ENCODE data around the gene DYNC2I2. TPM values are rescaled to one million over a fixed set of nuclear protein-coding genes. Genes with fewer than 3 reads are reported as not detected.

Gene DYNC2I2
- total RNA-seq, 1 donor from 2014 or later, result 24.0 TPM

- no peak for TF ChIP-seq CTCF (IDR thresholded peaks at IDR 0.05)
- Mint-ChIP-seq H3K36me3 (ENCODE audit: low read depth) (peaks cover 59% of the 10 kb centered on the region), H3K27ac (ENCODE audit: unreplicated experiment) (no peak overlapping the region)
These were observed 34.8 kb downstream of the DYNC2I2 start for GRCh38 chr9:128621730-128622455.

GRCh38 chr9:128619779-128620178, 36.9 kb downstream of the DYNC2I2 start:
- H3K27ac Mint-ChIP-seq (ENCODE audit: unreplicated experiment), result no peak overlapping the region
- H3K4me3 Mint-ChIP-seq (ENCODE audit: unreplicated experiment), result no peak overlapping the region
- no peaks in the 10 kb centered on the region for H3K9me3 Mint-ChIP-seq (ENCODE audit: low read depth)
- no peak for TF ChIP-seq CTCF (IDR thresholded peaks at IDR 0.05)
- DNase-seq (ENCODE audit: low spot score), result no peak
- peaks cover 54% of the 10 kb centered on the region for H3K36me3 Mint-ChIP-seq (ENCODE audit: low read depth)
- no peaks in the 10 kb centered on the region for H3K27me3 Mint-ChIP-seq (ENCODE audit: low read depth)
- peaks cover 6% of the 10 kb centered on the region for H3K4me1 Mint-ChIP-seq (ENCODE audit: low read depth)

More at GRCh38 chr9:128621730-128622455, 34.8 kb downstream of the DYNC2I2 start:
- Mint-ChIP-seq H3K27me3 (ENCODE audit: low read depth) (no peaks in the 10 kb centered on the region), H3K9me3 (ENCODE audit: low read depth) (no peaks in the 10 kb centered on the region), H3K4me1 (ENCODE audit: low read depth) (no peaks in the 10 kb centered on the region), H3K4me3 (ENCODE audit: unreplicated experiment) (no peak overlapping the region)
- no peak for DNase-seq (ENCODE audit: low spot score)

GRCh38 chr9:128619127-128619526, 37.5 kb downstream of the DYNC2I2 start:
- Mint-ChIP-seq H3K27me3 (ENCODE audit: low read depth) (no peaks in the 10 kb centered on the region), H3K36me3 (ENCODE audit: low read depth) (peaks cover 55% of the 10 kb centered on the region), H3K4me3 (ENCODE audit: unreplicated experiment) (no peak overlapping the region), H3K9me3 (ENCODE audit: low read depth) (no peaks in the 10 kb centered on the region), H3K4me1 (ENCODE audit: low read depth) (peaks cover 9% of the 10 kb centered on the region), H3K27ac (ENCODE audit: unreplicated experiment) (no peak overlapping the region)
- DNase-seq (ENCODE audit: low spot score), result no peak
- TF ChIP-seq CTCF (IDR thresholded peaks at IDR 0.05), result no peak

GRCh38 chr9:128617943-128618342, 38.7 kb downstream of the DYNC2I2 start:
- no peaks in the 10 kb centered on the region for H3K9me3 Mint-ChIP-seq (ENCODE audit: low read depth)
- H3K4me1 Mint-ChIP-seq (ENCODE audit: low read depth), result peaks cover 9% of the 10 kb centered on the region
- H3K4me3 Mint-ChIP-seq (ENCODE audit: unreplicated experiment), result no peak overlapping the region
- H3K36me3 Mint-ChIP-seq (ENCODE audit: low read depth), result peaks cover 65% of the 10 kb centered on the region
- H3K27ac Mint-ChIP-seq (ENCODE audit: unreplicated experiment), result peak overlapping the region; percentile 51
- no peak for DNase-seq (ENCODE audit: low spot score)
- no peak for TF ChIP-seq CTCF (IDR thresholded peaks at IDR 0.05)
- no peaks in the 10 kb centered on the region for H3K27me3 Mint-ChIP-seq (ENCODE audit: low read depth)

- H3K4me1 Mint-ChIP-seq (ENCODE audit: low read depth), result peaks cover 9% of the 10 kb centered on the region
- DNase-seq (ENCODE audit: low spot score), result no peak
- peak overlapping the region; percentile 8 for H3K27ac Mint-ChIP-seq (ENCODE audit: unreplicated experiment)
- H3K36me3 Mint-ChIP-seq (ENCODE audit: low read depth), result peaks cover 65% of the 10 kb centered on the region
- no peaks in the 10 kb centered on the region for H3K9me3 Mint-ChIP-seq (ENCODE audit: low read depth)
- H3K4me3 Mint-ChIP-seq (ENCODE audit: unreplicated experiment), result no peak overlapping the region
- TF ChIP-seq CTCF (IDR thresholded peaks at IDR 0.05), result no peak
- no peaks in the 10 kb centered on the region for H3K27me3 Mint-ChIP-seq (ENCODE audit: low read depth)
These were observed 41.1 kb downstream of the DYNC2I2 start for GRCh38 chr9:128615571-128615970.

All from chondrocyte (in vitro differentiated cells).